MCF 10A (cell line): ENCODE results near the gene CADM4. TPM values are rescaled to one million over a fixed set of nuclear protein-coding genes. Genes with fewer than 3 reads are reported as not detected.

ENCODE experiments used
- BruUV-seq: library from RNA; stranded (reverse); fragments of 400-500 nt; replicated peaks from 2 replicates; lab custom pipeline; 2021; lab: Mats Ljungman, UMichigan
- CTCF ChIA-PET: fragments of 300-600 bp; sonication (Branson Sonifier 250); formaldehyde crosslinking; extraction: SDS; loops from one replicate; lab custom pipeline; 2021; ENCODE audit warnings: antibody characterized with exemption, inconsistent platforms; lab: Yijun Ruan, JAX
- POLR2A ChIA-PET: fragments of 300-600, 350-650 bp; sonication (Branson Sonifier 250); formaldehyde crosslinking; extraction: SDS; loops from one replicate; lab custom pipeline; 2020; ENCODE audit warnings: antibody characterized with exemption, inconsistent platforms; lab: Yijun Ruan, JAX
- DNase-seq: peaks from one replicate; pipeline ENCODE4 v3.0.0-alpha.2; 2018; ENCODE audit not compliant: unreplicated experiment
- H3K27ac Mint-ChIP-seq: one replicate; pipeline ENCODE4 v1.8.0; 2022; ENCODE audit warnings: mild to moderate bottlenecking, low read depth, mixed read lengths; ENCODE audit not compliant: unreplicated experiment
- H3K27me3 Mint-ChIP-seq: one replicate; pipeline ENCODE4 v1.8.0; 2022; ENCODE audit warnings: mixed read lengths; ENCODE audit not compliant: insufficient read depth, unreplicated experiment
- H3K36me3 Mint-ChIP-seq: one replicate; pipeline ENCODE4 v1.8.0; 2022; ENCODE audit warnings: mild to moderate bottlenecking, moderate library complexity, mixed read lengths; ENCODE audit not compliant: insufficient read depth, unreplicated experiment
- H3K4me1 Mint-ChIP-seq: one replicate; pipeline ENCODE4 v1.8.0; 2022; ENCODE audit warnings: mixed read lengths; ENCODE audit not compliant: insufficient read depth, unreplicated experiment
- H3K4me3 Mint-ChIP-seq: one replicate; pipeline ENCODE4 v1.8.0; 2022; ENCODE audit warnings: mild to moderate bottlenecking, moderate library complexity, mixed read lengths; ENCODE audit not compliant: unreplicated experiment
- H3K9me3 Mint-ChIP-seq: one replicate; pipeline ENCODE4 v1.8.0; 2022; ENCODE audit warnings: mixed read lengths; ENCODE audit not compliant: unreplicated experiment
- intact Hi-C: fragments of 100-400 bp; cut with micrococcal nuclease; formaldehyde crosslinking; loops from 2 replicates; pipeline ENCODE4 v1.14.1; 2022
- total RNA-seq: library from RNA; stranded (reverse); gene quantifications from 2 replicates; pipeline ENCODE4 v1.2.3, GENCODE V29; 2022
- TF ChIP-seq, protein P1 (sequence below): fragments of 200-600 bp; IDR thresholded peaks from one replicate; pipeline ENCODE4 v1.8.0; 2022; ENCODE audit warnings: antibody characterized with exemption, mild to moderate bottlenecking; ENCODE audit not compliant: unreplicated experiment

Gene CADM4
- total RNA-seq, 1 experiment from 2014 or later, result 3.2 TPM

DNA sequence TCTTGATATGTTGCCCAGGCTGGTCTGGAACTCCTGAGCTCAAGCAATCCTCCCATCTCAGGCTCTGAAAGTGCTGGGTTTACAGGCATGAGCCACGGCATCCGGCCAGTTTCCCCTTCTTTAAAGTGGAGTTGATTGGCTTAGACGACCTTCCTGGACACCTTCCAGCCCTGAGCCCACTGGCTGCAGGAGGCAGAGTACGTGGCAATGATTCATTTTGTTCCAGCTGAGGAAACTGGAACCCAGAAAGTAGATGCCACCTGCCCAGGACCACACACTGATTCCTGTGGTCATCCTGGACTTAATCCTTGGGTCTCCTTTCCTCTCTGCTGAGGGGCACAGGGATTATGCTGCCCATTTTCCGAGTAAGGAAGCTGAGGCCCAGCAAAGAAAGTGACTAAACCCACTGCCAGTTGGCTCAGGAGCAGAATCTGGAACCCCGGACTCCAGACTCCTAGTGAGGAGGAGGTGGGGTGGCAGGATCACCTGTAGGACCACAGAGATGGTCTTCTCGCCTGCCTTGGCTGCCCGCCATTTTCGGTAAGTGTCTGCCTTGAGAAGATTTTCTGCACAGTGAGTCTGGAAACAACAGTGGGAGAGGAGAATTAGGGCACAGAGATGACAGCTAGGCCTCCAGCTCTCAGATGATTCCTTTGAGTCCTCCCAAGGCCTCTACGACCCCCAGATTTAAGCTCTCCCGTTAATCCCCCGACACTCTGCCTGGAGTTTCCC is 65.1 kb downstream of the CADM4 start:
- H3K4me3 Mint-ChIP-seq, result peak overlapping the region; percentile 98
- peak overlapping the region; percentile 98 for H3K27ac Mint-ChIP-seq
- POLR2A ChIA-PET, result interaction anchor here (0.7 to 3.0 kb wide), 8 partner anchors 10 to 177 kb away, joined by 3 to 55 read pairs (median 6); partner anchors contain the start of genes ETHE1, IRGQ, LYPD3 and ZNF575

More for the DNA sequence above, 65.1 kb downstream of the CADM4 start:
- Mint-ChIP-seq H3K27me3 (peaks cover 14% of the 10 kb centered on the region), H3K9me3 (no peaks in the 10 kb centered on the region), H3K36me3 (peaks cover 12% of the 10 kb centered on the region), H3K4me1 (peaks cover 16% of the 10 kb centered on the region)
- intact Hi-C loops, result loop anchor here (1.0 kb wide), 1 partner anchor 22 kb away; the partner anchor contains the start of genes IRGQ and ZNF576
- CTCF ChIA-PET, result interaction anchor here (0.5 to 2.1 kb wide), 10 partner anchors 10 to 190 kb away, joined by 3 to 10 read pairs (median 4); no protein-coding TSS in a partner anchor
- BruUV-seq, result TSS peak; percentile 53
- peak; percentile 43 for DNase-seq
- TF ChIP-seq, protein P1, sequence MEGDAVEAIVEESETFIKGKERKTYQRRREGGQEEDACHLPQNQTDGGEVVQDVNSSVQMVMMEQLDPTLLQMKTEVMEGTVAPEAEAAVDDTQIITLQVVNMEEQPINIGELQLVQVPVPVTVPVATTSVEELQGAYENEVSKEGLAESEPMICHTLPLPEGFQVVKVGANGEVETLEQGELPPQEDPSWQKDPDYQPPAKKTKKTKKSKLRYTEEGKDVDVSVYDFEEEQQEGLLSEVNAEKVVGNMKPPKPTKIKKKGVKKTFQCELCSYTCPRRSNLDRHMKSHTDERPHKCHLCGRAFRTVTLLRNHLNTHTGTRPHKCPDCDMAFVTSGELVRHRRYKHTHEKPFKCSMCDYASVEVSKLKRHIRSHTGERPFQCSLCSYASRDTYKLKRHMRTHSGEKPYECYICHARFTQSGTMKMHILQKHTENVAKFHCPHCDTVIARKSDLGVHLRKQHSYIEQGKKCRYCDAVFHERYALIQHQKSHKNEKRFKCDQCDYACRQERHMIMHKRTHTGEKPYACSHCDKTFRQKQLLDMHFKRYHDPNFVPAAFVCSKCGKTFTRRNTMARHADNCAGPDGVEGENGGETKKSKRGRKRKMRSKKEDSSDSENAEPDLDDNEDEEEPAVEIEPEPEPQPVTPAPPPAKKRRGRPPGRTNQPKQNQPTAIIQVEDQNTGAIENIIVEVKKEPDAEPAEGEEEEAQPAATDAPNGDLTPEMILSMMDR, result no peak

Other genes with a start within 250 kb of the CADM4 start
- not detected in 2 replicates for gene TEX101, start 225.0 kb downstream of the CADM4 start, total RNA-seq
- gene LYPD3, start 174.2 kb downstream of the CADM4 start, total RNA-seq, result 2.5 and 3.1 TPM in 2 replicates
- gene PHLDB3, start 135.1 kb downstream of the CADM4 start, total RNA-seq, result 9.9 and 11.8 TPM in 2 replicates
- 78.0 and 94.4 TPM in 2 replicates for gene ETHE1, start 112.6 kb downstream of the CADM4 start, total RNA-seq
- gene ZNF575, start 106.7 kb downstream of the CADM4 start, total RNA-seq, result 0.81 and 1.1 TPM in 2 replicates
- gene XRCC1, start 64.3 kb downstream of the CADM4 start, total RNA-seq, result 18.0 and 20.6 TPM in 2 replicates
- 0.74 TPM in 1 of 2 replicates, not detected in the other for gene PINLYP, start 64.0 kb downstream of the CADM4 start, total RNA-seq
- gene IRGQ, start 43.7 kb downstream of the CADM4 start, total RNA-seq, result 21.0 and 26.5 TPM in 2 replicates
- 13.2 and 18.4 TPM in 2 replicates for gene ZNF576, start 43.3 kb downstream of the CADM4 start, total RNA-seq
- 0.28 and 0.88 TPM in 2 replicates for gene SRRM5, start 27.8 kb downstream of the CADM4 start, total RNA-seq
- 18.6 and 23.3 TPM in 2 replicates for gene ZNF428, start 20.2 kb downstream of the CADM4 start, total RNA-seq
- 14.0 and 32.2 TPM in 2 replicates for gene PLAUR, start 30.3 kb upstream of the CADM4 start, total RNA-seq
- not detected in 2 replicates for gene IRGC, start 76.2 kb upstream of the CADM4 start, total RNA-seq
- 76.0 and 76.4 TPM in 2 replicates for gene SMG9, start 115.1 kb upstream of the CADM4 start, total RNA-seq
- 34.2 and 45.9 TPM in 2 replicates for gene KCNN4, start 141.1 kb upstream of the CADM4 start, total RNA-seq
- 0.21 and 0.47 TPM in 2 replicates for gene LYPD5, start 162.6 kb upstream of the CADM4 start, total RNA-seq
- gene ZNF283, start 187.5 kb upstream of the CADM4 start, total RNA-seq, result 14.7 and 15.4 TPM in 2 replicates
- gene ZNF404, start 244.1 kb upstream of the CADM4 start, total RNA-seq, result 1.2 TPM in 2 replicates